GM12878 (cell line): ENCODE data around the gene AURKAIP1. TPM values are rescaled to one million over a fixed set of nuclear protein-coding genes. Genes with fewer than 3 reads are reported as not detected.

ENCODE experiments used
- ATAC-seq: fragments of 200-7000 bp; cut with Tn5 transposase; 3 replicates; pipeline ENCODE4 v1.9.1; 2020; ENCODE audit warnings: mild to moderate bottlenecking, moderate library complexity
- BruUV-seq: library from RNA; stranded (reverse); fragments of 400-500 nt; replicated peaks from 2 replicates; lab custom pipeline; 2021; lab: Mats Ljungman, UMichigan
- CTCF ChIA-PET: fragments of 300-600 bp; sonication (Branson Sonifier 250); formaldehyde crosslinking; extraction: SDS; loops from one replicate; lab custom pipeline; 2021; ENCODE audit warnings: inconsistent platforms; lab: Yijun Ruan, JAX
- POLR2A ChIA-PET: fragments of 350-600 bp; formaldehyde crosslinking; extraction: SDS; loops from one replicate; lab custom pipeline; 2021; ENCODE audit warnings: inconsistent platforms; lab: Charles Lee
- RAD21 ChIA-PET: fragments of 300-600 bp; sonication (Branson Sonifier 250); formaldehyde crosslinking; loops from one replicate; lab custom pipeline; 2023; ENCODE audit warnings: antibody characterized with exemption; ENCODE audit not compliant: unreplicated experiment; lab: Charles Lee
- SMC1A ChIA-PET: fragments of 300-600 bp; sonication (Branson Sonifier 250); formaldehyde crosslinking; loops from one replicate; lab custom pipeline; 2023; ENCODE audit not compliant: unreplicated experiment, uncharacterized antibody; lab: Charles Lee
- DNase-seq: peaks from one replicate; pipeline ENCODE4 v3.0.0-alpha.2; 2011; ENCODE audit warnings: low read depth, low spot score
- FAIRE-seq: peaks from 3 replicates; lab custom pipeline; 2011; peaks lifted over from hg19 to GRCh38; lab: Jason Lieb, UNC
- H2AFZ ChIP-seq: 2 replicates; pipeline ENCODE4 v1.6.0; 2011; ENCODE audit warnings: low read depth, low read length, control low read depth; ENCODE audit not compliant: control insufficient read depth
- H3K27ac ChIP-seq: 2 replicates; pipeline ENCODE4 v1.5.1; 2011; ENCODE audit warnings: control low read depth; ENCODE audit not compliant: control insufficient read depth, insufficient read depth
- H3K27me3 ChIP-seq, 2 experiments: replicated peaks in 1 of 2; 2 replicates each; pipeline versions ENCODE4 v1.6.0 to v1.6.1; 2011; ENCODE audit warnings: low read length in 1 of 2; ENCODE audit not compliant: control insufficient read depth in 2 of 2, insufficient read depth in 2 of 2
- H3K36me3 ChIP-seq, 2 experiments: 2 replicates each; pipeline ENCODE4 v1.5.1; 2011; ENCODE audit warnings: low read length in 1 of 2; ENCODE audit not compliant: control insufficient read depth in 2 of 2, insufficient read depth in 2 of 2
- H3K4me1 ChIP-seq: 2 replicates; pipeline ENCODE4 v1.6.1; 2011; ENCODE audit warnings: mild to moderate bottlenecking, low read length, moderate library complexity, mixed read lengths; ENCODE audit not compliant: control insufficient read depth, insufficient read depth
- H3K4me2 ChIP-seq: 2 replicates; pipeline ENCODE4 v1.6.0; 2011; ENCODE audit warnings: control low read depth; ENCODE audit not compliant: control insufficient read depth, insufficient read depth
- H3K4me3 ChIP-seq: fragments of 200-600 bp; sonication (generic); 2 replicates; pipeline ENCODE4 v1.5.1; 2016
- H3K79me2 ChIP-seq: 2 replicates; pipeline ENCODE4 v1.6.0; 2011; ENCODE audit warnings: low read length; ENCODE audit not compliant: control insufficient read depth, insufficient read depth
- H3K9ac ChIP-seq: 2 replicates; pipeline ENCODE4 v1.8.0; 2011; ENCODE audit warnings: low read length, control low read depth, mixed read lengths; ENCODE audit not compliant: control insufficient read depth, insufficient read depth
- H3K9me3 ChIP-seq: replicated peaks from 3 replicates; pipeline ENCODE4 v1.5.1; 2011; ENCODE audit warnings: mild to moderate bottlenecking, low read length; ENCODE audit not compliant: control insufficient read depth, insufficient read depth
- H4K20me1 ChIP-seq: 2 replicates; pipeline ENCODE4 v1.6.0; 2011; ENCODE audit not compliant: control insufficient read depth, insufficient read depth
- E2F4 ChIP-seq: IDR thresholded peaks from 2 replicates; pipeline ENCODE4 v1.6.1; 2012; ENCODE audit warnings: low read depth, low read length, improper control_type of control experiment
- HCFC1 ChIP-seq: fragments of 150-350 bp; IDR thresholded peaks from 2 replicates; pipeline ENCODE4 v1.6.1; 2014; ENCODE audit warnings: low read length
- HDAC6 ChIP-seq: fragments of 200-600 bp; sonication (generic); IDR thresholded peaks from one replicate; pipeline ENCODE4 v1.8.0; 2017; ENCODE audit warnings: antibody characterized with exemption; ENCODE audit not compliant: unreplicated experiment
- NBN ChIP-seq: fragments of 450-650 bp; IDR thresholded peaks from 2 replicates; pipeline ENCODE4 v1.6.1; 2016
- NKRF ChIP-seq: fragments of 450-650 bp; conservative IDR thresholded peaks from 2 replicates; pipeline ENCODE4 v1.6.1; 2017; ENCODE audit warnings: mild to moderate bottlenecking, moderate library complexity
- PAX5 ChIP-seq: IDR thresholded peaks from 2 replicates; pipeline ENCODE4 v1.6.1; 2011; ENCODE audit warnings: low read depth, low read length, borderline replicate concordance
- SUPT20H ChIP-seq: IDR thresholded peaks from 2 replicates; pipeline ENCODE4 v1.6.1; 2011; ENCODE audit warnings: low read depth, mild to moderate bottlenecking, low read length, moderate library complexity, borderline replicate concordance; ENCODE audit not compliant: control insufficient read depth
- WGBS: methylation state at CpG from one replicate; pipeline ENCODE4 v1.1.6; 2016; ENCODE audit warnings: low lambda C conversion rate; ENCODE audit not compliant: insufficient replicate concordance, insufficient coverage; ENCODE audit errors: missing lambda C conversion rate; 5-methylcytosine and 5-hydroxymethylcytosine counted together
- in situ Hi-C: fragments of 300-500 bp; cut with MboI; formaldehyde crosslinking; loops from 9 replicates; pipeline ENCODE4 v1.14.3; 2018; ENCODE audit warnings: mixed read lengths
- intact Hi-C: fragments of 100-400 bp; cut with micrococcal nuclease; formaldehyde crosslinking; loops from one replicate; pipeline ENCODE4 v1.14.2; 2022; ENCODE audit not compliant: unreplicated experiment
- polyA plus RNA-seq, 11 experiments: library from polyadenylated mRNA; depleted of rRNA in 4 of 11; unstranded in 6 of 11; stranded (reverse) in 5 of 11; fragments of >200 nt; fragmentation: Nextera tagmentation in 4 of 11; fragmentation: Illumina TruSeq in 1 of 11; extraction: Ambion mirVana in 4 of 11; extraction: Trizol in 1 of 11; gene quantifications; 1 replicate in 1 of 11; 2 replicates in 10 of 11; pipeline versions ENCODE4 v1.2.1 to v1.2.3, GENCODE V29; 2011 to 2016; ENCODE audit warnings: inconsistent platforms in 2 of 11, missing spikeins in 2 of 11, low read depth in 1 of 11
- total RNA-seq, 4 experiments: library from RNA; depleted of rRNA in 3 of 4; stranded (reverse); fragments of >200 nt in 3 of 4; fragmentation: Illumina TruSeq in 1 of 4; extraction: Trizol in 1 of 4; gene quantifications; 2 replicates each; pipeline versions ENCODE4 v1.2.1 to v1.2.3, GENCODE V29; 2013 to 2021

Gene AURKAIP1
- total and polyA plus RNA-seq, 10 of the 15 experiments (the other 5 are each of a cell fraction or from before 2014, with no cell fraction given): 6.5 to 366 (median 120) TPM

- intact Hi-C loops (no loop called here), in situ Hi-C loops (no loop called here)
- TF ChIP-seq PAX5 (peak; percentile 20; the same call in 1 of the 2 replicates), HCFC1 (no peak), NKRF (no peak), NBN (no peak), SUPT20H (no peak), HDAC6 (no peak), E2F4 (no peak)
- Histone ChIP-seq H3K36me3 (no peaks in the 10 kb centered on the region), H3K79me2 (no peaks in the 10 kb centered on the region), H3K27ac (no peak overlapping the region), H3K4me3 (no peak overlapping the region), H3K4me2 (no peak overlapping the region), H3K9me3 (no peaks in the 10 kb centered on the region), H3K9ac (no peak overlapping the region), H3K4me1 (peaks cover 5% of the 10 kb centered on the region), H4K20me1 (no peaks in the 10 kb centered on the region), H2AFZ (no peak overlapping the region), H3K27me3 (no peaks in the 10 kb centered on the region)
- CTCF ChIA-PET: no interaction called here
- FAIRE-seq (no peak), DNase-seq (no peak), ATAC-seq (no peak)
- WGBS: 77% methylated on average over 20 of the region's 20 CpGs
- BruUV-seq: no TSS peak
- RAD21 ChIA-PET: no interaction called here
- SMC1A ChIA-PET: no interaction called here
- POLR2A ChIA-PET: no interaction called here
Observed at GRCh38 chr1:1360506-1361169, 14.4 kb downstream of the AURKAIP1 start.
